ENCODE data around the gene BRICD5.

BRICD5 gene

GRCh38 chr16:2181952-2182351 lies 28.7 kb downstream of the BRICD5 start:
- no peak for DNase-seq (ENCODE audit: low read depth, low spot score)

GRCh38 chr16:2180962-2181923 lies 29.4 kb downstream of the BRICD5 start:
- no peak for DNase-seq (ENCODE audit: low read depth, low spot score)

- no peak for DNase-seq (ENCODE audit: low read depth, low spot score)
These were observed 30.2 kb downstream of the BRICD5 start for GRCh38 chr16:2180461-2180860.

- no peak for DNase-seq (ENCODE audit: low read depth, low spot score)
These were observed 31.1 kb downstream of the BRICD5 start for GRCh38 chr16:2179576-2179975.

GRCh38 chr16:2179107-2179501 lies 31.6 kb downstream of the BRICD5 start:
- DNase-seq (ENCODE audit: low read depth, low spot score), result no peak

GRCh38 chr16:2178321-2179106 lies 32.1 kb downstream of the BRICD5 start:
- no peak for DNase-seq (ENCODE audit: low read depth, low spot score)

GRCh38 chr16:2177561-2177960 lies 33.1 kb downstream of the BRICD5 start:
- no peak for DNase-seq (ENCODE audit: low read depth, low spot score)

GRCh38 chr16:2177101-2177500 lies 33.6 kb downstream of the BRICD5 start:
- DNase-seq (ENCODE audit: low read depth, low spot score), result no peak

GRCh38 chr16:2176047-2176446 lies 34.6 kb downstream of the BRICD5 start:
- DNase-seq (ENCODE audit: low read depth, low spot score), result no peak

GRCh38 chr16:2175454-2175853 lies 35.2 kb downstream of the BRICD5 start:
- DNase-seq (ENCODE audit: low read depth, low spot score), result no peak

GRCh38 chr16:2174396-2175131 lies 36.1 kb downstream of the BRICD5 start:
- no peak for DNase-seq (ENCODE audit: low read depth, low spot score)

GRCh38 chr16:2173916-2174315 lies 36.7 kb downstream of the BRICD5 start:
- DNase-seq (ENCODE audit: low read depth, low spot score), result no peak

GRCh38 chr16:2173366-2173765 lies 37.3 kb downstream of the BRICD5 start:
- DNase-seq (ENCODE audit: low read depth, low spot score), result no peak

GRCh38 chr16:2172688-2173335 lies 37.9 kb downstream of the BRICD5 start:
- DNase-seq (ENCODE audit: low read depth, low spot score), result no peak

- no peak for DNase-seq (ENCODE audit: low read depth, low spot score)
These were observed 39.0 kb downstream of the BRICD5 start for GRCh38 chr16:2171601-2172178.

GRCh38 chr16:2170587-2171435 lies 39.9 kb downstream of the BRICD5 start:
- no peak for DNase-seq (ENCODE audit: low read depth, low spot score)

- no peak for DNase-seq (ENCODE audit: low read depth, low spot score)
These were observed 40.6 kb downstream of the BRICD5 start for GRCh38 chr16:2170080-2170479.

GRCh38 chr16:2167068-2167638 lies 43.5 kb downstream of the BRICD5 start:
- no peak for DNase-seq (ENCODE audit: low read depth, low spot score)

- no peak for DNase-seq (ENCODE audit: low read depth, low spot score)
These were observed 44.2 kb downstream of the BRICD5 start for GRCh38 chr16:2166263-2167067.
